ENCODE data around the gene KCNH1. TPM values are rescaled to one million over a fixed set of nuclear protein-coding genes. Genes with fewer than 3 reads are reported as not detected.

The KCNH1 gene
- total RNA-seq, 2 donors from 2014 or later: 0.40 to 0.64 TPM

DNA sequence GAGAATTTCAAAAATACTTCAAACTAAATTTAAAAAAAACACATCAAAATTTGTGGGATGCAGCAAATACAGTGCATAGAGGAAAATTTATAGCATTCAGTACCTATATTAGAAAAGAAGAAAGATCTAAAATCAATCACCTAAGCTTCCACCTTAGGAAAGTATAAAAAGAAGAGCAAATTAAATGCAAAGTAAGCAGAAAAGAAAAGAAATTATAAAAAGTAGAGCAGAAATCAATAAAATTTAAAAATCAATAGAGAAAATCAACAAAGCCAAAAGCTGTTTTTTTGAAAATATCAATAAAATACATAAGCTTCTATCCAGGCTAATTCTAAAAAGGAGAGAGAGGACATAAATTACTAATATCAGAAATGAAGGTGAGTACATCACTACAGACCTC lies 255.4 kb downstream of the KCNH1 start:
- H3K36me3 ChIP-seq: no peaks in the 10 kb centered on the region
- H3K27me3 ChIP-seq: no peaks in the 10 kb centered on the region
- no peaks in the 10 kb centered on the region for H3K9me3 ChIP-seq
- no peaks in the 10 kb centered on the region for H3K4me1 ChIP-seq
- no peak overlapping the region for H3K4me3 ChIP-seq
- no peak overlapping the region for H3K27ac ChIP-seq
- TF ChIP-seq, protein P1, sequence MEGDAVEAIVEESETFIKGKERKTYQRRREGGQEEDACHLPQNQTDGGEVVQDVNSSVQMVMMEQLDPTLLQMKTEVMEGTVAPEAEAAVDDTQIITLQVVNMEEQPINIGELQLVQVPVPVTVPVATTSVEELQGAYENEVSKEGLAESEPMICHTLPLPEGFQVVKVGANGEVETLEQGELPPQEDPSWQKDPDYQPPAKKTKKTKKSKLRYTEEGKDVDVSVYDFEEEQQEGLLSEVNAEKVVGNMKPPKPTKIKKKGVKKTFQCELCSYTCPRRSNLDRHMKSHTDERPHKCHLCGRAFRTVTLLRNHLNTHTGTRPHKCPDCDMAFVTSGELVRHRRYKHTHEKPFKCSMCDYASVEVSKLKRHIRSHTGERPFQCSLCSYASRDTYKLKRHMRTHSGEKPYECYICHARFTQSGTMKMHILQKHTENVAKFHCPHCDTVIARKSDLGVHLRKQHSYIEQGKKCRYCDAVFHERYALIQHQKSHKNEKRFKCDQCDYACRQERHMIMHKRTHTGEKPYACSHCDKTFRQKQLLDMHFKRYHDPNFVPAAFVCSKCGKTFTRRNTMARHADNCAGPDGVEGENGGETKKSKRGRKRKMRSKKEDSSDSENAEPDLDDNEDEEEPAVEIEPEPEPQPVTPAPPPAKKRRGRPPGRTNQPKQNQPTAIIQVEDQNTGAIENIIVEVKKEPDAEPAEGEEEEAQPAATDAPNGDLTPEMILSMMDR (IDR thresholded peaks at IDR 0.05): no peak
- H3K9ac ChIP-seq (ENCODE audit: low read depth in 2 of 2, low read length in 2 of 2): no peak overlapping the region
- no peak for DNase-seq
- intact Hi-C loops (cut with DNase I): no loop called here

DNA sequence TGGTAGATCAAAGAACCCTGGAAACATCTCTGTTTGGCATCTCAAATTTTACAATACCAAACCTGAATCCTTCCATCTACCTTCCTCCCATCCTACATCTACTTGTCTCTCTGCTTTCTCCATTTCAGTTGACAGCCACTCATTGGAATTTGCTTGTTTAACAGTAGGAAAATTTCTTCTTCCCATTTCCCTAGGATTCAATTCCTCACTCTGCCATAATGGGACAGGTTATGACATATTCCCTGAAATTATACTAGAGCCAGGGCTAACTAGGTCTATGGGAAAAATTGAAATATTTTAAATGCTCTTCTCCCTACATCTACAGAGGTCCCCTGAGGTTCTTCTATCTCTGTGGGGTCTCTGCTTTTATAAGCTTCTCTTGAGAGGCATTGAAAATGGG lies 257.7 kb downstream of the KCNH1 start:
- no peaks in the 10 kb centered on the region for H3K36me3 ChIP-seq
- no peak overlapping the region for H3K27ac ChIP-seq
- no peaks in the 10 kb centered on the region for H3K9me3 ChIP-seq
- no peaks in the 10 kb centered on the region for H3K4me1 ChIP-seq
- H3K4me3 ChIP-seq: no peak overlapping the region
- no peak for DNase-seq
- H3K27me3 ChIP-seq: no peaks in the 10 kb centered on the region
- H3K9ac ChIP-seq (ENCODE audit: low read depth in 2 of 2, low read length in 2 of 2): no peak overlapping the region
- intact Hi-C loops (cut with DNase I): no loop called here
- TF ChIP-seq, protein P1 (IDR thresholded peaks at IDR 0.05): no peak

DNA sequence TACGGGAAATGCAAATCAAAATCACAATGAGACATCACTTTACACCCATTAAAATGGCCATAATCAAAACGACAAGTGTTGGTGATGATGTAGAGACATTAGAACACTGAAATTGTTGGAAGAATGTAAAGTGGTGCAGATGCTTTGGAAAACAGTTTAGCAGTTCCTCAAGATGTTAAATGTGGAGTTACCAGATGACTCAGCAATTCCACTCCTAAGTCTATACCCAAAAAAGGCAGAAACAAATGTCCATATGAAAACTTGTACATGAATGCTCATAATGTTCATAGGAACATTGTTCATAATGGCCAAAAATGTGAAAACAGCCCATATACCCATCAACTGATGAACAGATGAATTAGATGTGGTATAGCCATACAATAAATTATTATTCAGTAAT lies 267.4 kb downstream of the KCNH1 start:
- no peaks in the 10 kb centered on the region for H3K9me3 ChIP-seq
- no peaks in the 10 kb centered on the region for H3K27me3 ChIP-seq
- no peak overlapping the region for H3K27ac ChIP-seq
- intact Hi-C loops (cut with DNase I): no loop called here
- H3K4me1 ChIP-seq: no peaks in the 10 kb centered on the region
- H3K4me3 ChIP-seq: no peak overlapping the region
- H3K9ac ChIP-seq (ENCODE audit: low read depth in 2 of 2, low read length in 2 of 2): no peak overlapping the region
- TF ChIP-seq, protein P1 (IDR thresholded peaks at IDR 0.05): no peak
- H3K36me3 ChIP-seq: no peaks in the 10 kb centered on the region
- no peak for DNase-seq

DNA sequence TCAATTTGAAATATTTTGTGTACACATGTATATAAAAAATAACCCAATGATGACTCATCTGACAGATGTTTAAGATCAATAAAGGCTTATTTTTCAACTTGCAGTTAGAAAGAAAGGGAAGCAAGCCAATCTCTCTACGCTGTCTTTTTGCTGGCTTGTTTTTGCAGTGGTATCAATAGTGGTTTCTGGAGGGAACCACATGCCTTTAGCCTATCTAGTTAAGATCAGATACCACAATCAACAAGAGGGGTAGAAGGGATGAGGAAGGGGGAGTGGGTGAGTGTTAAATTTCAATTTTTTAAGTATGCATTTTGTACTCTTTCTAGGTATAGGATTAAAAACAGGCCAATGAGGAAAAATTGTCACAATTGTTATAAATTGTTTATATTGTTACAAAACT lies 276.2 kb downstream of the KCNH1 start:
- TF ChIP-seq, protein P1 (IDR thresholded peaks at IDR 0.05): no peak
- Histone ChIP-seq H3K36me3 (no peaks in the 10 kb centered on the region), H3K4me1 (no peaks in the 10 kb centered on the region), H3K4me3 (no peak overlapping the region), H3K27me3 (no peaks in the 10 kb centered on the region), H3K27ac (no peak overlapping the region), H3K9ac (ENCODE audit: low read depth in 2 of 2, low read length in 2 of 2) (no peak overlapping the region), H3K9me3 (no peaks in the 10 kb centered on the region)
- intact Hi-C loops (cut with DNase I): no loop called here
- no peak for DNase-seq

DNA sequence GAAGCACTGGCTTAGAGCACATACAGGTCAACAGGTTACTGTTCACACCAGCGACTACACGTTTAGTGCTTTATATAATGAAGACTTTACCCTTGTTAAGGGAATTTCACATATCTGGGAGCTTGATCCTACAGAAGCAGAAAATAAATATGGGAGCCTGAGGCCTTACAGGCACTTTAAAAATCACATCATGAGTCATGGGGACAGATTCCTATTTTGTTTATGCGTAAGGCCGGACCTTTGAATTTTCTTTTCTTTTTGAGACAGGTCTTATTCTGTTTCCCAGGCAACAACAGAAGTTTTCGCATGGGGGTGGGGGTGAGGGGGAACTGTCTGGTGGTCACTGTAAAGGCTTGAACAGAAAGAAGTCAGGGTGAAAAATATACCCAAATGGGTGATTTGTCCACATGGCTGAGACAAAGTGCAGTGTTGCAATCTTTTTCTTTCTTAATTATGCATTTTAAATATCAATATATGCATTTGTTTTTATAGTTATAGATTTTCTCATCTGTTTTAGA lies 276.7 kb downstream of the KCNH1 start:
- DNase-seq: no peak
- Histone ChIP-seq H3K9me3 (no peaks in the 10 kb centered on the region), H3K4me1 (no peaks in the 10 kb centered on the region), H3K4me3 (no peak overlapping the region), H3K9ac (ENCODE audit: low read depth in 2 of 2, low read length in 2 of 2) (no peak overlapping the region), H3K27ac (no peak overlapping the region), H3K36me3 (no peaks in the 10 kb centered on the region), H3K27me3 (no peaks in the 10 kb centered on the region)
- TF ChIP-seq, protein P1 (IDR thresholded peaks at IDR 0.05): no peak
- intact Hi-C loops (cut with DNase I): no loop called here
